ENCODE measurements around the gene MYO1E. TPM values are rescaled to one million over a fixed set of nuclear protein-coding genes. Genes with fewer than 3 reads are reported as not detected.

The MYO1E gene
- total RNA-seq, 1 experiment from 2014 or later = 83.6 TPM

GRCh38 chr15:59262316-59262715 lies 110.4 kb downstream of the MYO1E start:
- Mint-ChIP-seq H3K4me3 (no peak overlapping the region), H3K27ac (no peak overlapping the region)

DNA sequence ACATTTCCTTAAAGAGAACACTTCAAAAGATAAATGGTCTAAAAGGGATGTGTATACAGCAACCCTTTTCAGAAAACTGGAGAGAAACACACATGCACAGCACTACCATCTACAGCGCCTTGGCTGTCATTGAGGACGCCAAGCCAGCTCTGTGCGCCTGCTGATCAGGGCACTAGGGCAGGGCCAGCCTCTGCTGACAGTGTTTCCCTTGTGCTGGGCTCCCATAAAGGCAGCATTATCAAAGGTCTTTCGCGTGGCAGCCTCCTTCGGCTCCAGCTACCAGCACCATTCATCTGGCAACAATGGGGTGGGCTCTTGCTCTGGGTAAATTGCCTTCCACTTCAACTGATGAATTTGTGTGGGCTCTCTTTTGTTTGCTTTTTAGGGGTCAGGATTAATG lies 112.6 kb downstream of the MYO1E start:
- 0 out of 2 replicates have a peak, but pooled peaks cover 6% of the 10 kb centered on the region for H3K36me3 Mint-ChIP-seq
- TF ChIP-seq, protein P1, sequence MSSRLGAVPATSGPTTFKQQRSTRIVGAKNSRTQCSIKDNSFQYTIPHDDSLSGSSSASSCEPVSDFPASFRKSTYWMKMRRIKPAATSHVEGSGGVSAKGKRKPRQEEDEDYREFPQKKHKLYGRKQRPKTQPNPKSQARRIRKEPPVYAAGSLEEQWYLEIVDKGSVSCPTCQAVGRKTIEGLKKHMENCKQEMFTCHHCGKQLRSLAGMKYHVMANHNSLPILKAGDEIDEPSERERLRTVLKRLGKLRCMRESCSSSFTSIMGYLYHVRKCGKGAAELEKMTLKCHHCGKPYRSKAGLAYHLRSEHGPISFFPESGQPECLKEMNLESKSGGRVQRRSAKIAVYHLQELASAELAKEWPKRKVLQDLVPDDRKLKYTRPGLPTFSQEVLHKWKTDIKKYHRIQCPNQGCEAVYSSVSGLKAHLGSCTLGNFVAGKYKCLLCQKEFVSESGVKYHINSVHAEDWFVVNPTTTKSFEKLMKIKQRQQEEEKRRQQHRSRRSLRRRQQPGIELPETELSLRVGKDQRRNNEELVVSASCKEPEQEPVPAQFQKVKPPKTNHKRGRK (CRISPR knock-in tag; IDR thresholded peaks at IDR 0.05; ENCODE audit: borderline replicate concordance) = no peak
- TF ChIP-seq NFE2L1 (CRISPR knock-in tag; IDR thresholded peaks at IDR 0.05) = no peak
- TF ChIP-seq, protein P2, sequence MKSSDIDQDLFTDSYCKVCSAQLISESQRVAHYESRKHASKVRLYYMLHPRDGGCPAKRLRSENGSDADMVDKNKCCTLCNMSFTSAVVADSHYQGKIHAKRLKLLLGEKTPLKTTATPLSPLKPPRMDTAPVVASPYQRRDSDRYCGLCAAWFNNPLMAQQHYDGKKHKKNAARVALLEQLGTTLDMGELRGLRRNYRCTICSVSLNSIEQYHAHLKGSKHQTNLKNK (CRISPR knock-in tag; IDR thresholded peaks at IDR 0.05) = no peak
- TF ChIP-seq, protein P3, sequence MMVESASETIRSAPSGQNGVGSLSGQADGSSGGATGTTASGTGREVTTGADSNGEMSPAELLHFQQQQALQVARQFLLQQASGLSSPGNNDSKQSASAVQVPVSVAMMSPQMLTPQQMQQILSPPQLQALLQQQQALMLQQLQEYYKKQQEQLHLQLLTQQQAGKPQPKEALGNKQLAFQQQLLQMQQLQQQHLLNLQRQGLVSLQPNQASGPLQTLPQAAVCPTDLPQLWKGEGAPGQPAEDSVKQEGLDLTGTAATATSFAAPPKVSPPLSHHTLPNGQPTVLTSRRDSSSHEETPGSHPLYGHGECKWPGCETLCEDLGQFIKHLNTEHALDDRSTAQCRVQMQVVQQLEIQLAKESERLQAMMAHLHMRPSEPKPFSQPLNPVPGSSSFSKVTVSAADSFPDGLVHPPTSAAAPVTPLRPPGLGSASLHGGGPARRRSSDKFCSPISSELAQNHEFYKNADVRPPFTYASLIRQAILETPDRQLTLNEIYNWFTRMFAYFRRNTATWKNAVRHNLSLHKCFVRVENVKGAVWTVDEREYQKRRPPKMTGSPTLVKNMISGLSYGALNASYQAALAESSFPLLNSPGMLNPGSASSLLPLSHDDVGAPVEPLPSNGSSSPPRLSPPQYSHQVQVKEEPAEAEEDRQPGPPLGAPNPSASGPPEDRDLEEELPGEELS (CRISPR knock-in tag; IDR thresholded peaks at IDR 0.05) = no peak
- TF ChIP-seq, protein P4, sequence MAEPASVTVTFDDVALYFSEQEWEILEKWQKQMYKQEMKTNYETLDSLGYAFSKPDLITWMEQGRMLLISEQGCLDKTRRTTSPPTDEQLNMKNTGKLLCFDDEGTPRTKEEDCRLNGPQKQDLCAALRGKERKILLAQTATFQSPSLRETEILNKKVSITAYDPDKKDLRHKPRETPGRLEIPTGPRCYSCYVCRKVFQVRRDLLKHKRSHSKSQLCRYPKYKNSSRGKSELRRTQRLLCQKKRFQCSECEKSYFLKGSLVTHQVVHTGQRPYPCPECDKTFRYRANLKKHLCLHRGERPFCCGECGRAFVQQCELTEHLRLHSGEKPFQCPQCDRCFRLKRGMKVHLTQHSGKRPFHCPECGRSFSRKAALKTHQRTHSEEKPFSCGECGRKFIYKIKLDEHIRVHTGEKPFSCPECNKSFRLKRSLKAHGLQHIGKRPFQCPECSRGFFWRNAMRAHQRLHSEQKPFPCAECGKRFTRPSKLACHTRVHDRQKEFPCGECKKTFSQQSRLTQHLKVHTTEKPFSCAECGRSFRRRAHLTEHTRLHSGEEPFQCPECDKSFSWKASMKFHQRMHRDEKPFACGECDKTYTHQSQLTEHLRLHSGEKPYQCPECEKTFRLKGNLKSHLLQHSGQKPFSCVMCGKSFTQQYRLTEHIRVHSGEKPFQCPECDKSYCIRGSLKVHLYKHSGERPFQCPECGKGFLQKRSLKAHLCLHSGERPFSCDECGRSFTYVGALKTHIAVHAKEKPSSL (CRISPR knock-in tag; conservative IDR thresholded peaks at IDR 0.05) = no peak
- TF ChIP-seq PRRX2 (CRISPR knock-in tag; IDR thresholded peaks at IDR 0.05) = no peak
- TF ChIP-seq MXD4 (CRISPR knock-in tag; IDR thresholded peaks at IDR 0.05; ENCODE audit: borderline replicate concordance) = no peak
- TF ChIP-seq, protein P5, sequence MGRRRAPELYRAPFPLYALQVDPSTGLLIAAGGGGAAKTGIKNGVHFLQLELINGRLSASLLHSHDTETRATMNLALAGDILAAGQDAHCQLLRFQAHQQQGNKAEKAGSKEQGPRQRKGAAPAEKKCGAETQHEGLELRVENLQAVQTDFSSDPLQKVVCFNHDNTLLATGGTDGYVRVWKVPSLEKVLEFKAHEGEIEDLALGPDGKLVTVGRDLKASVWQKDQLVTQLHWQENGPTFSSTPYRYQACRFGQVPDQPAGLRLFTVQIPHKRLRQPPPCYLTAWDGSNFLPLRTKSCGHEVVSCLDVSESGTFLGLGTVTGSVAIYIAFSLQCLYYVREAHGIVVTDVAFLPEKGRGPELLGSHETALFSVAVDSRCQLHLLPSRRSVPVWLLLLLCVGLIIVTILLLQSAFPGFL (CRISPR knock-in tag; IDR thresholded peaks at IDR 0.05; ENCODE audit: borderline replicate concordance) = no peak
- TF ChIP-seq HMGA2 (CRISPR knock-in tag; IDR thresholded peaks at IDR 0.05) = no peak
- TF ChIP-seq NR2C2 (CRISPR knock-in tag; IDR thresholded peaks at IDR 0.05) = no peak
- H3K27ac Mint-ChIP-seq = no peak overlapping the region
- peaks cover under 1% of the 10 kb centered on the region for H3K4me1 Mint-ChIP-seq
- DNase-seq (ENCODE audit: low spot score) (no peak), ATAC-seq (no peak)
- no peaks in the 10 kb centered on the region for H3K27me3 Mint-ChIP-seq (ENCODE audit: low read depth)
- no peak overlapping the region for H3K4me3 Mint-ChIP-seq
- ChIA-PET POLR2A (no interaction called here), CTCF (interaction anchor here (0.7 to 2.0 kb wide), 3 partner anchors 13 to 148 kb away, joined by 3 to 6 read pairs (median 4); no protein-coding TSS in a partner anchor)
- H3K9me3 Mint-ChIP-seq = no peaks in the 10 kb centered on the region

More at GRCh38 chr15:59262316-59262715, 110.4 kb downstream of the MYO1E start:
- ChIA-PET POLR2A (no interaction called here), CTCF (interaction anchor here (1.5 kb wide), 1 partner anchor 159 kb away, joined by 3 read pairs; no protein-coding TSS in a partner anchor)
- Mint-ChIP-seq H3K36me3 (no peaks in the 10 kb centered on the region), H3K4me1 (peaks cover 12% of the 10 kb centered on the region), H3K27me3 (ENCODE audit: low read depth) (no peaks in the 10 kb centered on the region), H3K9me3 (no peaks in the 10 kb centered on the region)
- ATAC-seq (no peak), DNase-seq (ENCODE audit: low spot score) (no peak)
- TF ChIP-seq ZNF138 (CRISPR knock-in tag; conservative IDR thresholded peaks at IDR 0.05) (no peak), MXD4 (CRISPR knock-in tag; IDR thresholded peaks at IDR 0.05; ENCODE audit: borderline replicate concordance) (no peak), ZNF423 (CRISPR knock-in tag; IDR thresholded peaks at IDR 0.05) (no peak)

GRCh38 chr15:59259137-59259943 lies 113.3 kb downstream of the MYO1E start:
- ChIA-PET POLR2A (no interaction called here), CTCF (interaction anchor here (2.0 kb wide), 1 partner anchor 12 kb away, joined by 6 read pairs; no protein-coding TSS in a partner anchor)
- no peaks in the 10 kb centered on the region; the same call in 1 of the 2 replicates for H3K4me1 Mint-ChIP-seq
- DNase-seq (ENCODE audit: low spot score) = no peak
- no peak for ATAC-seq
- H3K4me3 Mint-ChIP-seq = no peak overlapping the region
- H3K27ac Mint-ChIP-seq = no peak overlapping the region; the same call in 1 of the 2 replicates
- no peaks in the 10 kb centered on the region for H3K9me3 Mint-ChIP-seq
- H3K27me3 Mint-ChIP-seq (ENCODE audit: low read depth) = no peaks in the 10 kb centered on the region
- peaks cover 6% of the 10 kb centered on the region; the same call in 1 of the 2 replicates for H3K36me3 Mint-ChIP-seq
- TF ChIP-seq HMGA2 (CRISPR knock-in tag; IDR thresholded peaks at IDR 0.05) = no peak
- no peak for TF ChIP-seq PRRX2 (CRISPR knock-in tag; IDR thresholded peaks at IDR 0.05)
- no peak for TF ChIP-seq STAT6 (CRISPR knock-in tag; conservative IDR thresholded peaks at IDR 0.05; ENCODE audit: low read depth)
- no peak for TF ChIP-seq FOXK1 (CRISPR knock-in tag; IDR thresholded peaks at IDR 0.05)
- no peak for TF ChIP-seq FOXJ3 (CRISPR knock-in tag; IDR thresholded peaks at IDR 0.05; ENCODE audit: borderline replicate concordance)
- TF ChIP-seq, protein P6, sequence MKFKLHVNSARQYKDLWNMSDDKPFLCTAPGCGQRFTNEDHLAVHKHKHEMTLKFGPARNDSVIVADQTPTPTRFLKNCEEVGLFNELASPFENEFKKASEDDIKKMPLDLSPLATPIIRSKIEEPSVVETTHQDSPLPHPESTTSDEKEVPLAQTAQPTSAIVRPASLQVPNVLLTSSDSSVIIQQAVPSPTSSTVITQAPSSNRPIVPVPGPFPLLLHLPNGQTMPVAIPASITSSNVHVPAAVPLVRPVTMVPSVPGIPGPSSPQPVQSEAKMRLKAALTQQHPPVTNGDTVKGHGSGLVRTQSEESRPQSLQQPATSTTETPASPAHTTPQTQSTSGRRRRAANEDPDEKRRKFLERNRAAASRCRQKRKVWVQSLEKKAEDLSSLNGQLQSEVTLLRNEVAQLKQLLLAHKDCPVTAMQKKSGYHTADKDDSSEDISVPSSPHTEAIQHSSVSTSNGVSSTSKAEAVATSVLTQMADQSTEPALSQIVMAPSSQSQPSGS (CRISPR knock-in tag; IDR thresholded peaks at IDR 0.05; ENCODE audit: borderline replicate concordance, low read depth) = no peak
- TF ChIP-seq ZNF317 (CRISPR knock-in tag; IDR thresholded peaks at IDR 0.05; ENCODE audit: borderline replicate concordance, low read depth) = no peak
- TF ChIP-seq NFE2L1 (CRISPR knock-in tag; IDR thresholded peaks at IDR 0.05) = no peak
